Upper lobe of left lung (tissue), 4 donors: ENCODE data around the gene SERINC2.

ENCODE experiments used
- CTCF ChIP-seq, 6 experiments: fragments of 450-650 bp in 4 of 6; fragments of 200-600 bp in 2 of 6; sonication (generic) in 2 of 6; IDR thresholded peaks; one replicate each; pipeline ENCODE4 v1.5.1; 2016 to 2019; ENCODE audit warnings: antibody characterized with exemption in 6 of 6
- POLR2A ChIP-seq, 4 donors: fragments of 450-650 bp; IDR thresholded peaks; one replicate each; pipeline ENCODE4 v1.5.1; 2016 to 2017; ENCODE audit warnings: antibody characterized with exemption in 4 of 4, mild to moderate bottlenecking in 2 of 4
- POLR2AphosphoS5 ChIP-seq, 2 donors: sonication (generic); formaldehyde crosslinking; IDR thresholded peaks; one replicate each; pipeline ENCODE4 v1.5.1; 2017; ENCODE audit warnings: antibody characterized with exemption in 2 of 2

- TF ChIP-seq POLR2A (IDR thresholded peaks at IDR 0.05) (no peak), CTCF (IDR thresholded peaks at IDR 0.05) (no peak), POLR2AphosphoS5 (IDR thresholded peaks at IDR 0.05) (no peak)
These were observed 46.2 kb upstream of the SERINC2 start for GRCh38 chr1:31366796-31367195.
